GM12878 (cell line): Measurements from ENCODE around the gene SNX8. TPM values are rescaled to one million over a fixed set of nuclear protein-coding genes. Genes with fewer than 3 reads are reported as not detected.

Experiments
- ATAC-seq: fragments of 200-7000 bp; cut with Tn5 transposase; 3 replicates; pipeline ENCODE4 v1.9.1; 2020; ENCODE audit warnings: mild to moderate bottlenecking, moderate library complexity
- BruUV-seq: library from RNA; stranded (reverse); fragments of 400-500 nt; replicated peaks from 2 replicates; lab custom pipeline; 2021; lab: Mats Ljungman, UMichigan
- CTCF ChIA-PET: fragments of 300-600 bp; sonication (Branson Sonifier 250); formaldehyde crosslinking; extraction: SDS; loops from one replicate; lab custom pipeline; 2021; ENCODE audit warnings: inconsistent platforms; lab: Yijun Ruan, JAX
- POLR2A ChIA-PET: fragments of 350-600 bp; formaldehyde crosslinking; extraction: SDS; loops from one replicate; lab custom pipeline; 2021; ENCODE audit warnings: inconsistent platforms; lab: Charles Lee
- RAD21 ChIA-PET: fragments of 300-600 bp; sonication (Branson Sonifier 250); formaldehyde crosslinking; loops from one replicate; lab custom pipeline; 2023; ENCODE audit warnings: antibody characterized with exemption; ENCODE audit not compliant: unreplicated experiment; lab: Charles Lee
- SMC1A ChIA-PET: fragments of 300-600 bp; sonication (Branson Sonifier 250); formaldehyde crosslinking; loops from one replicate; lab custom pipeline; 2023; ENCODE audit not compliant: unreplicated experiment, uncharacterized antibody; lab: Charles Lee
- DNase-seq: peaks from one replicate; pipeline ENCODE4 v3.0.0-alpha.2; 2011; ENCODE audit warnings: low read depth, low spot score
- FAIRE-seq: peaks from 3 replicates; lab custom pipeline; 2011; peaks lifted over from hg19 to GRCh38; lab: Jason Lieb, UNC
- H2AFZ ChIP-seq: 2 replicates; pipeline ENCODE4 v1.6.0; 2011; ENCODE audit warnings: low read depth, low read length, control low read depth; ENCODE audit not compliant: control insufficient read depth
- H3K27ac ChIP-seq: 2 replicates; pipeline ENCODE4 v1.5.1; 2011; ENCODE audit warnings: control low read depth; ENCODE audit not compliant: control insufficient read depth, insufficient read depth
- H3K27me3 ChIP-seq, 2 experiments: replicated peaks in 1 of 2; 2 replicates each; pipeline versions ENCODE4 v1.6.0 to v1.6.1; 2011; ENCODE audit warnings: low read length in 1 of 2; ENCODE audit not compliant: control insufficient read depth in 2 of 2, insufficient read depth in 2 of 2
- H3K36me3 ChIP-seq, 2 experiments: 2 replicates each; pipeline ENCODE4 v1.5.1; 2011; ENCODE audit warnings: low read length in 1 of 2; ENCODE audit not compliant: control insufficient read depth in 2 of 2, insufficient read depth in 2 of 2
- H3K4me1 ChIP-seq: 2 replicates; pipeline ENCODE4 v1.6.1; 2011; ENCODE audit warnings: mild to moderate bottlenecking, low read length, moderate library complexity, mixed read lengths; ENCODE audit not compliant: control insufficient read depth, insufficient read depth
- H3K4me2 ChIP-seq: 2 replicates; pipeline ENCODE4 v1.6.0; 2011; ENCODE audit warnings: control low read depth; ENCODE audit not compliant: control insufficient read depth, insufficient read depth
- H3K4me3 ChIP-seq: fragments of 200-600 bp; sonication (generic); 2 replicates; pipeline ENCODE4 v1.5.1; 2016
- H3K79me2 ChIP-seq: 2 replicates; pipeline ENCODE4 v1.6.0; 2011; ENCODE audit warnings: low read length; ENCODE audit not compliant: control insufficient read depth, insufficient read depth
- H3K9ac ChIP-seq: 2 replicates; pipeline ENCODE4 v1.8.0; 2011; ENCODE audit warnings: low read length, control low read depth, mixed read lengths; ENCODE audit not compliant: control insufficient read depth, insufficient read depth
- H3K9me3 ChIP-seq: replicated peaks from 3 replicates; pipeline ENCODE4 v1.5.1; 2011; ENCODE audit warnings: mild to moderate bottlenecking, low read length; ENCODE audit not compliant: control insufficient read depth, insufficient read depth
- H4K20me1 ChIP-seq: 2 replicates; pipeline ENCODE4 v1.6.0; 2011; ENCODE audit not compliant: control insufficient read depth, insufficient read depth
- PBX3 ChIP-seq: IDR thresholded peaks from 2 replicates; pipeline ENCODE4 v1.6.1; 2011; ENCODE audit warnings: mild to moderate bottlenecking, low read depth, low read length, moderate library complexity; ENCODE audit not compliant: insufficient replicate concordance
- POLR2A ChIP-seq: IDR thresholded peaks from 2 replicates; pipeline ENCODE4 v1.6.1; 2011; ENCODE audit warnings: low read depth, mild to moderate bottlenecking, low read length
- TAF1 ChIP-seq: IDR thresholded peaks from 2 replicates; pipeline ENCODE4 v1.6.1; 2011; ENCODE audit warnings: mild to moderate bottlenecking, low read depth, low read length, borderline replicate concordance
- ZBTB40 ChIP-seq: fragments of 450-650 bp; IDR thresholded peaks from 2 replicates; pipeline ENCODE4 v1.6.1; 2016; ENCODE audit warnings: mild to moderate bottlenecking, moderate library complexity, borderline replicate concordance
- ZSCAN29 ChIP-seq: fragments of 450-650 bp; IDR thresholded peaks from 2 replicates; pipeline ENCODE4 v1.6.1; 2017; ENCODE audit warnings: mild to moderate bottlenecking, moderate library complexity
- WGBS: methylation state at CpG from one replicate; pipeline ENCODE4 v1.1.6; 2016; ENCODE audit warnings: low lambda C conversion rate; ENCODE audit not compliant: insufficient replicate concordance, insufficient coverage; ENCODE audit errors: missing lambda C conversion rate; 5-methylcytosine and 5-hydroxymethylcytosine counted together
- in situ Hi-C: fragments of 300-500 bp; cut with MboI; formaldehyde crosslinking; loops from 9 replicates; pipeline ENCODE4 v1.14.3; 2018; ENCODE audit warnings: mixed read lengths
- intact Hi-C: fragments of 100-400 bp; cut with micrococcal nuclease; formaldehyde crosslinking; loops from one replicate; pipeline ENCODE4 v1.14.2; 2022; ENCODE audit not compliant: unreplicated experiment
- polyA plus RNA-seq, 11 experiments: library from polyadenylated mRNA; depleted of rRNA in 4 of 11; unstranded in 6 of 11; stranded (reverse) in 5 of 11; fragments of >200 nt; fragmentation: Nextera tagmentation in 4 of 11; fragmentation: Illumina TruSeq in 1 of 11; extraction: Ambion mirVana in 4 of 11; extraction: Trizol in 1 of 11; gene quantifications; 1 replicate in 1 of 11; 2 replicates in 10 of 11; pipeline versions ENCODE4 v1.2.1 to v1.2.3, GENCODE V29; 2011 to 2016; ENCODE audit warnings: inconsistent platforms in 2 of 11, missing spikeins in 2 of 11, low read depth in 1 of 11
- total RNA-seq, 4 experiments: library from RNA; depleted of rRNA in 3 of 4; stranded (reverse); fragments of >200 nt in 3 of 4; fragmentation: Illumina TruSeq in 1 of 4; extraction: Trizol in 1 of 4; gene quantifications; 2 replicates each; pipeline versions ENCODE4 v1.2.1 to v1.2.3, GENCODE V29; 2013 to 2021

The SNX8 gene
- total and polyA plus RNA-seq, 10 of the 15 experiments (the other 5 are each of a cell fraction or from before 2014, with no cell fraction given): 6.4 to 210 (median 97.6) TPM

- TF ChIP-seq PBX3 (no peak), ZBTB40 (no peak), TAF1 (no peak)
Measured at GRCh38 chr7:2257046-2257551, 57.1 kb downstream of the SNX8 start (continued).

- SMC1A ChIA-PET: interaction anchor here (1.2 to 1.9 kb wide), 2 partner anchors 19 to 56 kb away, joined by 4 read pairs; no protein-coding TSS in a partner anchor
- BruUV-seq: no TSS peak
- H3K4me1 ChIP-seq: peaks cover 35% of the 10 kb centered on the region
- H3K79me2 ChIP-seq: peaks cover 7% of the 10 kb centered on the region
- DNase-seq (no peak), ATAC-seq (no peak), FAIRE-seq (no peak)
- H3K4me3 ChIP-seq: no peak overlapping the region
- H3K27me3 ChIP-seq: no peaks in the 10 kb centered on the region
- CTCF ChIA-PET: no interaction called here
- intact Hi-C loops: no loop called here
- H4K20me1 ChIP-seq: no peaks in the 10 kb centered on the region
- no peak overlapping the region for H3K4me2 ChIP-seq
- POLR2A ChIA-PET: interaction anchor here (1.4 kb wide), 1 partner anchor 8 kb away, joined by 5 read pairs; no protein-coding TSS in a partner anchor
- H3K36me3 ChIP-seq: peaks cover 8 to 44% of the 10 kb centered on the region in 2 experiments
- H3K9me3 ChIP-seq: no peaks in the 10 kb centered on the region
- H3K27ac ChIP-seq: no peak overlapping the region
- in situ Hi-C loops: no loop called here
- RAD21 ChIA-PET: interaction anchor here (0.8 to 1.4 kb wide), 2 partner anchors 20 to 91 kb away, joined by 3 read pairs; no protein-coding TSS in a partner anchor
- H3K9ac ChIP-seq: no peak overlapping the region
- WGBS: 97% methylated on average over 42 of the region's 44 CpGs
- no peak overlapping the region for H2AFZ ChIP-seq
- TF ChIP-seq ZSCAN29 (no peak), POLR2A (0 out of 2 replicates have a peak, but pooled peaks have one; percentile 5)
Measured at GRCh38 chr7:2256306-2257045, 57.8 kb downstream of the SNX8 start.
